ENCODE measurements around the gene MCC. TPM values are rescaled to one million over a fixed set of nuclear protein-coding genes. Genes with fewer than 3 reads are reported as not detected.

MCC gene
- total RNA-seq, 4 donors from 2014 or later, result 6.8 to 11.9 (median 9.0) TPM

DNA sequence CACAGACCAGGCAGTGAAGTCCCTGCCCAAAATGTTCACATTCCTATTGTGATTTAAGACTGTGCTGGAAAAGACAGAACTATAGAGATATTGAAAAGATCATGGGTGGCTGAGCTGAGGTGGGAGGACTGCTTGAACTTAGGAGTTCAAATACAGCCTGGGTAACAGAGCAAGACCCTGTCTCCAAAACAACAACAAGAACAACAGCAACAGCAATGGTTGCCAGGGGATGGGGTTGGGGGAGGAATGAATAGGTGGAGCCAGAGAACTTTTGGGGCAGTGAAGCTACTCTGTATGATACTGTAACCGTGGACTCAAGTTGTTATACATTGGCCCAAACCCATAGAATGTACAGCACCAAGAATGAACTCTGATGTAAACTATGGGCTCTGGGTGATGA, 423.4 kb downstream of the MCC start:
- Histone ChIP-seq H3K27me3 (no peaks in the 10 kb centered on the region), H3K36me3 (peaks cover 0 to 6% of the 10 kb centered on the region in 2 donors), H3K9me3 (no peaks in the 10 kb centered on the region), H3K4me1 (no peaks in the 10 kb centered on the region), H3K27ac (no peak overlapping the region), H3K4me3 (no peak overlapping the region)
- ATAC-seq (no peak), DNase-seq (no peak)
- no peak for TF ChIP-seq POLR2A (IDR thresholded peaks at IDR 0.05)
- TF ChIP-seq, protein P1, sequence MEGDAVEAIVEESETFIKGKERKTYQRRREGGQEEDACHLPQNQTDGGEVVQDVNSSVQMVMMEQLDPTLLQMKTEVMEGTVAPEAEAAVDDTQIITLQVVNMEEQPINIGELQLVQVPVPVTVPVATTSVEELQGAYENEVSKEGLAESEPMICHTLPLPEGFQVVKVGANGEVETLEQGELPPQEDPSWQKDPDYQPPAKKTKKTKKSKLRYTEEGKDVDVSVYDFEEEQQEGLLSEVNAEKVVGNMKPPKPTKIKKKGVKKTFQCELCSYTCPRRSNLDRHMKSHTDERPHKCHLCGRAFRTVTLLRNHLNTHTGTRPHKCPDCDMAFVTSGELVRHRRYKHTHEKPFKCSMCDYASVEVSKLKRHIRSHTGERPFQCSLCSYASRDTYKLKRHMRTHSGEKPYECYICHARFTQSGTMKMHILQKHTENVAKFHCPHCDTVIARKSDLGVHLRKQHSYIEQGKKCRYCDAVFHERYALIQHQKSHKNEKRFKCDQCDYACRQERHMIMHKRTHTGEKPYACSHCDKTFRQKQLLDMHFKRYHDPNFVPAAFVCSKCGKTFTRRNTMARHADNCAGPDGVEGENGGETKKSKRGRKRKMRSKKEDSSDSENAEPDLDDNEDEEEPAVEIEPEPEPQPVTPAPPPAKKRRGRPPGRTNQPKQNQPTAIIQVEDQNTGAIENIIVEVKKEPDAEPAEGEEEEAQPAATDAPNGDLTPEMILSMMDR (IDR thresholded peaks at IDR 0.05 in 4 of 5, conservative IDR thresholded peaks at IDR 0.05 in 1 of 5), result no peak
- in situ Hi-C loops (cut with MboI; ENCODE audit: low sequenced_read_pairs in 4 of 4) (no loop called here), intact Hi-C loops (cut with DNase I; ENCODE audit: low total_unique reads) (no loop called here)

DNA sequence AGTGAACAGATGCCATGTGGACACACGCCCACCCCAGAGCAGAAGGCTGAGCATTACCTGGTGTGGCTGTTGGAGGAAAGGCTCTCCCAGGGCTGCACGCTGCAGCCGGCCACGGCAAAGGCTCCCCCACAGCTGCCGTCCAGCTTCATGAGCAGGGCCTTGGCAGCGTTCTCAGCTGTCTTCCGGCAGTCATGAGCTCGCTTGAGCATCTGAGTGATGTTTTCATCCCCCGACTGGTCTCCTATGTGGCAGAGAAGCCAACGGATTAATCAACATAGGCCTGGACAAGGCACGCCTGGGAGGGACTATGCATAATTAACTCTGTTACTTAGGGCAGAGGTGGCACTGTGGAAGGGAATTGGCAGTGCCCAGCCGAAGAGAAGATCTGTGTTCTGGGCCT, 424.3 kb downstream of the MCC start:
- no peak for ATAC-seq
- no peak for TF ChIP-seq POLR2A (IDR thresholded peaks at IDR 0.05)
- TF ChIP-seq, protein P1 (IDR thresholded peaks at IDR 0.05 in 4 of 5, conservative IDR thresholded peaks at IDR 0.05 in 1 of 5), result no peak
- Histone ChIP-seq H3K4me1 (no peaks in the 10 kb centered on the region), H3K27ac (no peak overlapping the region), H3K9me3 (no peaks in the 10 kb centered on the region), H3K27me3 (no peaks in the 10 kb centered on the region), H3K36me3 (peaks cover 0 to 6% of the 10 kb centered on the region in 2 donors), H3K4me3 (no peak overlapping the region)
- intact Hi-C loops (cut with DNase I; ENCODE audit: low total_unique reads) (no loop called here), in situ Hi-C loops (cut with MboI; ENCODE audit: low sequenced_read_pairs in 4 of 4) (no loop called here)
- DNase-seq, result no peak

DNA sequence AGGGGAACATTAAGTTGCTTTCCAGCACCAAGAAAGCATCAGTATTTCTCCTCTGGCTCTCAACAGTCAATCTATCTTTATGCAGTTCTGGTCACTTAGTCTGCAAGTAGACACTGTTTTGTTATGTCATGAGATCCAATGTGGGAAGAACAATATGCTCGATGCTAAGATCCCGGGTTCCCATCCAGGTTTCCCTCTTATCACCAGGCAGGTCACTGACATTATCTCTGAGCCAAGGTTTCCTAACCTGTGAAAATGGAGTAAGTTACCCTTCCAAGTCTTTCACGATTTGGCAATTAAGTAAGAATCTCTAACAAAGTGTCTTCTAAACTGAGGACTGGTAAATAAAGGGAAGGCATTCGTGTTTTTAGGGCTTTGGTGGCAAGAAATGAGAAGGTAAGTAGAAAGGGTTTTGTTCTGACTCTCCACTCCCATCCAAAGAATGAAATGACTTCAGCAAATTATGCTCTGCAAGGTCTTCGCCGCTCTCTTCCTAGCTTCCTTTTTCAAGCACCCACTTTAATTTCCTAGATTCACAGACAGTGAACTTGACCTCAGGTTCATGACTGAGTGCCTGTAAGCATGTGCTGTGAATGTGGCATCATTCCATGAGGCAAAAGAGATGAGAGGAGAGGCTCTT, 425.3 kb downstream of the MCC start:
- DNase-seq (no peak), ATAC-seq (no peak)
- peaks cover 0 to 6% of the 10 kb centered on the region in 2 donors for H3K36me3 ChIP-seq
- no peaks in the 10 kb centered on the region for H3K4me1 ChIP-seq
- TF ChIP-seq, protein P1 (IDR thresholded peaks at IDR 0.05 in 4 of 5, conservative IDR thresholded peaks at IDR 0.05 in 1 of 5), result no peak
- TF ChIP-seq POLR2A (IDR thresholded peaks at IDR 0.05), result no peak
- no peak overlapping the region for H3K4me3 ChIP-seq
- no peaks in the 10 kb centered on the region for H3K27me3 ChIP-seq
- in situ Hi-C loops (cut with MboI; ENCODE audit: low sequenced_read_pairs in 4 of 4), result no loop called here
- H3K27ac ChIP-seq, result no peak overlapping the region
- H3K9me3 ChIP-seq, result no peaks in the 10 kb centered on the region
- intact Hi-C loops (cut with DNase I; ENCODE audit: low total_unique reads), result no loop called here

DNA sequence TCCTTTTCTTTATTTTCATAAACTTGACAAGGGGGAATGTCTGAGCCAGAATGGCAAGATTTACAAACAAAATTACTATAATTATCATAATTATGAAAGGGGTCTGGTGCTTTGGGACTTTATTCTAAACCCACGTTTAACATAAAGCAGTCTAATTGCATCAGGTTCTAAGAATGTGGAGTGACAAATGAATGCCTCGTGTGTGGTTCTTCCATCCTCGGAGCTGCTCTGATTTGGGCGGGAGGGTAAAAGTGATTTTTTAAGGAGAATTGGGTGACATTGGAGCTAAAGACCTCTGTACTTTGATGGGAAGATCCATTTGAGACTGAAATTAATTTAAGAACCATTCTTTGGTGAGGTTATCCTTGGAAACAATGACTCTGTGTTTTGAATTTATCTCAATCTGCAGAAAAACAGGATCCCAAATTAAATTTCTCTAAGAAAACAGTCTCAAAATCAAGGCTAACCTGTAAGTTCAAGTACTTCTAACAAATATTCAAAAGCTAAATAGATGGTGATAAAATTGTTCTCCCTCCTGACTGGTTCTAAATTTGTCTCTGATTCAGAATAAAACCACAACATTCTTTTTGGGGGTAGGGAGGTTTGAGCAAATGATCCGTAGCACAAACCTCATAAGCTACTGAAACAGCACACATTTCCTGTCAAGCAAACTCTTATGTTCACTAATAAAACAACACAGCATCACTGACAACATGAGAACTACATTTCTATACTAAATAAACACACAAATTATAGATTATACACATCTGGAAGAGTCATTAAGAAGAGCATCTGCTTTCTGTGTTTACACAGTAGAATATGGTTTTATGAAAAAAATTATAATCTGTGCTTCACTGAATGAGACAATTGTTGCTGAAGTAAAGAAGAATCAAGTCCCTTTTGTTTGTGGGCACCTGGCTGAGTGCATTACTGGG, 426.1 kb downstream of the MCC start:
- in situ Hi-C loops (cut with MboI; ENCODE audit: low sequenced_read_pairs in 4 of 4) (no loop called here), intact Hi-C loops (cut with DNase I; ENCODE audit: low total_unique reads) (no loop called here)
- H3K27ac ChIP-seq, result no peak overlapping the region
- H3K4me3 ChIP-seq, result no peak overlapping the region
- H3K36me3 ChIP-seq, result peaks cover 0 to 6% of the 10 kb centered on the region in 2 donors
- no peaks in the 10 kb centered on the region for H3K27me3 ChIP-seq
- ATAC-seq (no peak), DNase-seq (no peak)
- H3K9me3 ChIP-seq, result no peaks in the 10 kb centered on the region
- TF ChIP-seq POLR2A (IDR thresholded peaks at IDR 0.05), result no peak
- TF ChIP-seq, protein P1 (IDR thresholded peaks at IDR 0.05 in 4 of 5, conservative IDR thresholded peaks at IDR 0.05 in 1 of 5), result no peak
- H3K4me1 ChIP-seq, result no peaks in the 10 kb centered on the region
